ENCODE results near the gene HPCAL1.

DNA sequence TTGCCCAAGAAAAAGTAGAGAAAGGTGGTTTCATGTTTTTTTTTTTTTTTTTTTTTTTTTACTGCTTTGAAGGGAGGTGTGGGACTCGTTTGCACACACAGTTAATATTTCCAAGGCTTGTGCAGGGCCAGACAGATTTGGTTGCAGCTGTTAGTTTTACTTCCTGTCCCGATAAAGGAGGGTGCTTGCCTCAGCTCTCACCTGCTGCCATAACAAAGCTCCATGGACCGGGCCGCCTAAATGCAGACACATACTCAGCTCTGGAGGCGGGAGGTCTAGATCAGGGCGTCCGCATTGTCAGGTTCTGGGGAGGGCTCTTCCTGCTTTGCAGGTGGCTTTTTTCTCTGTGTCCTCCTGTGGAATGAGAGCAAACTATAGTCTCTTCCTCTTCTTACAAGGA, 75.5 kb downstream of the HPCAL1 start:
- TF ChIP-seq, protein P1, sequence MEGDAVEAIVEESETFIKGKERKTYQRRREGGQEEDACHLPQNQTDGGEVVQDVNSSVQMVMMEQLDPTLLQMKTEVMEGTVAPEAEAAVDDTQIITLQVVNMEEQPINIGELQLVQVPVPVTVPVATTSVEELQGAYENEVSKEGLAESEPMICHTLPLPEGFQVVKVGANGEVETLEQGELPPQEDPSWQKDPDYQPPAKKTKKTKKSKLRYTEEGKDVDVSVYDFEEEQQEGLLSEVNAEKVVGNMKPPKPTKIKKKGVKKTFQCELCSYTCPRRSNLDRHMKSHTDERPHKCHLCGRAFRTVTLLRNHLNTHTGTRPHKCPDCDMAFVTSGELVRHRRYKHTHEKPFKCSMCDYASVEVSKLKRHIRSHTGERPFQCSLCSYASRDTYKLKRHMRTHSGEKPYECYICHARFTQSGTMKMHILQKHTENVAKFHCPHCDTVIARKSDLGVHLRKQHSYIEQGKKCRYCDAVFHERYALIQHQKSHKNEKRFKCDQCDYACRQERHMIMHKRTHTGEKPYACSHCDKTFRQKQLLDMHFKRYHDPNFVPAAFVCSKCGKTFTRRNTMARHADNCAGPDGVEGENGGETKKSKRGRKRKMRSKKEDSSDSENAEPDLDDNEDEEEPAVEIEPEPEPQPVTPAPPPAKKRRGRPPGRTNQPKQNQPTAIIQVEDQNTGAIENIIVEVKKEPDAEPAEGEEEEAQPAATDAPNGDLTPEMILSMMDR (conservative IDR thresholded peaks at IDR 0.05; ENCODE audit: low read depth, low read length), result no peak
- no peak for TF ChIP-seq EZH2 (IDR thresholded peaks at IDR 0.05; ENCODE audit: low read length, unreplicated experiment)
- TF ChIP-seq EZH2phosphoT487 (IDR thresholded peaks at IDR 0.05; ENCODE audit: borderline replicate concordance, low read length), result no peak
